Heart right ventricle (tissue), 16 donors: ENCODE results near the gene NHS. TPM values are rescaled to one million over a fixed set of nuclear protein-coding genes. Genes with fewer than 3 reads are reported as not detected.
A peak's percentile ranks its signal among the peaks of the same experiment; 100 is the strongest.

Experiments
- ATAC-seq, 8 donors: fragments of 200-7000 bp; cut with Tn5 transposase; one replicate each; pipeline ENCODE4 v1.9.1; 2020; ENCODE audit warnings: mild to moderate bottlenecking in 8 of 8, moderate library complexity in 8 of 8, moderate number of reproducible peaks in 1 of 8
- DNase-seq, 2 donors: peaks; one replicate each; pipeline ENCODE4 v3.0.0-alpha.2; 2020
- H3K27ac ChIP-seq, 10 donors: fragments of 200-600 bp; sonication (generic) in 2 of 10; one replicate each; pipeline versions ENCODE4 v1.5.0 to v1.8.0; 2020 to 2022; ENCODE audit warnings: mild to moderate bottlenecking in 3 of 10
- H3K27me3 ChIP-seq, 7 donors: fragments of 200-600 bp; one replicate each; pipeline ENCODE4 v1.8.0; 2021 to 2022; ENCODE audit warnings: mild to moderate bottlenecking in 2 of 7
- H3K36me3 ChIP-seq, 9 donors: fragments of 200-600 bp; sonication (generic) in 1 of 9; one replicate each; pipeline versions ENCODE4 v1.5.0 to v1.8.0; 2020 to 2022; ENCODE audit warnings: mild to moderate bottlenecking in 2 of 9
- H3K4me1 ChIP-seq, 9 donors: fragments of 200-600 bp; sonication (generic) in 1 of 9; one replicate each; pipeline versions ENCODE4 v1.5.0 to v1.8.0; 2020 to 2022; ENCODE audit warnings: mild to moderate bottlenecking in 4 of 9
- H3K4me3 ChIP-seq, 10 donors: fragments of 200-600 bp; sonication (generic) in 2 of 10; one replicate each; pipeline versions ENCODE4 v1.5.0 to v1.8.0; 2020 to 2022; ENCODE audit warnings: mild to moderate bottlenecking in 7 of 10, moderate library complexity in 2 of 10
- H3K9me3 ChIP-seq, 11 donors: fragments of 200-600 bp in 10 of 11; sonication (generic) in 2 of 11; one replicate each; pipeline versions ENCODE4 v1.5.0 to v1.8.0; 2013 to 2022; ENCODE audit warnings: mild to moderate bottlenecking in 2 of 11, control low read depth in 1 of 11, moderate library complexity in 1 of 11
- CTCF ChIP-seq, 9 donors: fragments of 200-600 bp; sonication (generic) in 2 of 9; IDR thresholded peaks; one replicate each; pipeline versions ENCODE4 v1.5.0 to v1.8.0; 2021 to 2022; ENCODE audit warnings: antibody characterized with exemption in 9 of 9, mild to moderate bottlenecking in 5 of 9, moderate library complexity in 1 of 9
- WGBS, 2 donors: extraction: QIAGEN DNeasy Blood & Tissue Kit; methylation state at CpG; one replicate each; pipeline ENCODE4 v1.1.7; 2013; ENCODE audit warnings: inconsistent platforms in 1 of 2; 5-methylcytosine and 5-hydroxymethylcytosine counted together
- intact Hi-C, 10 donors: fragments of 100-400 bp; cut with DNase I; formaldehyde crosslinking; loops; one replicate each; pipeline versions ENCODE4 v1.11.1 to v1.14.2; 2022
- polyA plus RNA-seq, 2 donors: library from polyadenylated mRNA; stranded (reverse); fragments of 200-250 nt; gene quantifications; one replicate each; pipeline ENCODE4 v1.2.3, GENCODE V29; 2013
- total RNA-seq, 10 donors: library from RNA; stranded (reverse); fragmentation: NEBNext Ultra II Directional in 3 of 10; extraction: Animal tissue kit (Norgen Biotek cat#: 25700) in 3 of 10; gene quantifications; one replicate each; pipeline versions ENCODE4 v1.2.1 to v1.2.4, GENCODE V29; 2021 to 2023
- donor health status: Arrhythmogenic right ventricular cardiomyopathy.
- donor health status: ischemic (EF 13 %, LVEDD 7.1; RV severe dilation, severe dysfunction).
- donor health status: healthy with polysubstance abuse.
- donor health status: DM: no; HTN: yes; CAD: no.
- donor health status: DM: no; HTN: no; CAD: no.
- donor health status: ischemic (EF 25% LVEDD 6.9; RV normal size, moderate dysfunction).
- donor health status: ischemic (EF 25% LVEDD 5.7; RV mildly dilated, moderate dysfunction).
- donor health status: healthy.
- donor health status: DM: yes; HTN: yes; CAD: no.
- donor health status: Ischemic cardiomyopathy.
- donor health status: ischemic (EF 35%, LVEDD 5.7; RV mildly dilated, moderate dysfunction).
- donor health status: nonischemic (EF 11% LVEDD 7.7; RV severe dilation, severe dysfunction).
- donor health status: DM: yes; HTN: yes; CAD: no.
- donor health status: PGD.
- donor health status: ischemic (EF 29% LVEDD 5.4; RV normal size, mild dysfunction).
- donor health status: nonischemic (EF 23%, LVEDD 6.1; RV moderate dilation, normal function).

Gene NHS
- total and polyA plus RNA-seq, 12 donors: 0.20 to 2.7 (median 1.2) TPM

- no peak overlapping the region for H3K4me3 ChIP-seq
- intact Hi-C loops: no loop called here
- H3K36me3 ChIP-seq: no peaks in the 10 kb centered on the region
- ATAC-seq (no peak), DNase-seq (no peak)
- no peak for TF ChIP-seq CTCF (IDR thresholded peaks at IDR 0.05)
- peaks cover 0 to 18% (median 0%) of the 10 kb centered on the region in 7 donors for H3K27me3 ChIP-seq
- H3K9me3 ChIP-seq: no peaks in the 10 kb centered on the region
- WGBS, 2 donors: 64 to 72% methylated on average over 5 of the region's 5 CpGs
- no peak overlapping the region for H3K27ac ChIP-seq
- peaks cover 0 to 19% (median 9%) of the 10 kb centered on the region in 9 donors for H3K4me1 ChIP-seq
Measured at GRCh38 chrX:17579026-17579425, 204.0 kb downstream of the NHS start.

GRCh38 chrX:17580539-17581152 lies 205.6 kb downstream of the NHS start:
- Histone ChIP-seq H3K27ac (peak overlapping the region in 3 of 10 donors; percentile 35 to 48 (median 39)), H3K4me3 (no peak overlapping the region), H3K27me3 (peaks cover 0 to 15% (median 0%) of the 10 kb centered on the region in 7 donors), H3K4me1 (peaks cover 0 to 25% (median 9%) of the 10 kb centered on the region in 9 donors), H3K9me3 (no peaks in the 10 kb centered on the region), H3K36me3 (no peaks in the 10 kb centered on the region)
- ATAC-seq: peak in 7 of 8 donors; percentile 84 to 94 (median 89)
- TF ChIP-seq CTCF (IDR thresholded peaks at IDR 0.05): no peak
- 27 to 53% methylated on average over 6 of the region's 6 CpGs for WGBS, 2 donors
- intact Hi-C loops: loop anchor here in 3 of 10 donors (10.0 kb wide), 2 partner anchors 46 to 206 kb away; partner anchors contain the start of gene NHS (in 2 of the 3)
- peak in 1 of 2 donors; percentile 21 for DNase-seq

- H3K4me1 ChIP-seq: peaks cover 0 to 25% (median 9%) of the 10 kb centered on the region in 9 donors
- no peaks in the 10 kb centered on the region for H3K36me3 ChIP-seq
- H3K9me3 ChIP-seq: no peaks in the 10 kb centered on the region
- peaks cover 0 to 10% (median 0%) of the 10 kb centered on the region in 7 donors for H3K27me3 ChIP-seq
- peak overlapping the region in 4 of 10 donors; percentile 31 to 48 (median 37) for H3K27ac ChIP-seq
- TF ChIP-seq CTCF (IDR thresholded peaks at IDR 0.05): no peak
- no peak overlapping the region for H3K4me3 ChIP-seq
- 33 to 38% methylated on average over 5 of the region's 5 CpGs for WGBS, 2 donors
- intact Hi-C loops: loop anchor here in 3 of 10 donors (10.0 kb wide), 2 partner anchors 47 to 207 kb away; partner anchors contain the start of gene NHS (in 2 of the 3)
- ATAC-seq: no peak
- DNase-seq: no peak
Measured at GRCh38 chrX:17581641-17582040, 206.6 kb downstream of the NHS start.

- Histone ChIP-seq H3K27ac (no peak overlapping the region), H3K27me3 (peaks cover 0 to 10% (median 0%) of the 10 kb centered on the region in 7 donors), H3K36me3 (no peaks in the 10 kb centered on the region), H3K4me3 (no peak overlapping the region), H3K9me3 (no peaks in the 10 kb centered on the region), H3K4me1 (peaks cover 0 to 25% (median 9%) of the 10 kb centered on the region in 9 donors)
- no peak for TF ChIP-seq CTCF (IDR thresholded peaks at IDR 0.05)
- no peak for DNase-seq
- 48 to 55% methylated on average over 4 of the region's 4 CpGs for WGBS, 2 donors
- intact Hi-C loops: loop anchor here in 3 of 10 donors (10.0 kb wide), 2 partner anchors 49 to 209 kb away; partner anchors contain the start of gene NHS (in 2 of the 3)
- ATAC-seq: no peak
Measured at GRCh38 chrX:17584248-17584681, 209.3 kb downstream of the NHS start.
